NK-92 (cell line): Measurements from ENCODE around the gene KRTAP4-16.
"Not testable (repeated sequence)": the region's sequence is repeated elsewhere in the genome, so short reads cannot be mapped to it uniquely, and the experiment has no call there.

Source experiments
- DNase-seq: peaks from one replicate; lab custom pipeline; 2025; ENCODE audit not compliant: unreplicated experiment; lab: John Stamatoyannopoulos, UW

KRTAP4-16 gene

DNA sequence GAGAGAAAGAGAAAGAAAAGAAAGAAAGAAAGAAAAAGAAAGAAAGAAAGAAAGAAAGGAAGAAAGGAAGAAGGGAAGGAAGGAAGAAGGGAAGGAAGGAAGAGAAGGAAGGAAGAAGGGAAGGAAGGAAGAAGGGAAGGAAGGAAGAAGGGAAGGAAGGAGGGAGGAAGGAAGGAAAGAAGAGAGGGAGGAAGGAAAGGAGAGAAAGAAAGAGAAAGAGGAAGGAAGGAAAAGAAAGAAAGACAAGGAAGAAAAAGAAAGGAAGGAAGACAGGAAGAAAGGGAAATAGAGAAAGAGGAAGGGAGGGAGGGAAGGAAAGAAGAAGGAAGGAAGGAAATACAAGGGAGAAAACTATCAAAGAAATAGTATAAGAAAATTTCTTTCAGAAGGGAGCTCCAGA, 25.2 kb downstream of the KRTAP4-16 start:
- no peak for DNase-seq

DNA sequence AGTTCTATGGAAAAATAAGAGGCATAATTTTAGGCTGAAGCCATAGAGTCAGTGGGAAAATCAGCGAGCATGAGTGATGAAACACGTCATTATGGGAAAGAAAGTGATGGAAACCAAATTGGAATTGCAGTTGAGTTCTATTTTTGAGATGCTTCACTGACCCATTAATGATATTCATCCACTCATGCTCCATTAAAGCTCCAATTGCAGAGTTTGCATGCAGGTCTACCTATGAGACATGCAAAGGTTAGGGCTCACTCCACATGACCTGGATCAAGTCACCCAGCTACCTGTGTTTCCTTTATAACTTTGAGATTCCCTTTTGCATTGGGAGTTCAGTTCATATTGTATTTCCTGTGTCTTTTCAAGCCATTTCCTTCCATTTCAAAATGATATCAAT, 28.3 kb downstream of the KRTAP4-16 start:
- no peak for DNase-seq

DNA sequence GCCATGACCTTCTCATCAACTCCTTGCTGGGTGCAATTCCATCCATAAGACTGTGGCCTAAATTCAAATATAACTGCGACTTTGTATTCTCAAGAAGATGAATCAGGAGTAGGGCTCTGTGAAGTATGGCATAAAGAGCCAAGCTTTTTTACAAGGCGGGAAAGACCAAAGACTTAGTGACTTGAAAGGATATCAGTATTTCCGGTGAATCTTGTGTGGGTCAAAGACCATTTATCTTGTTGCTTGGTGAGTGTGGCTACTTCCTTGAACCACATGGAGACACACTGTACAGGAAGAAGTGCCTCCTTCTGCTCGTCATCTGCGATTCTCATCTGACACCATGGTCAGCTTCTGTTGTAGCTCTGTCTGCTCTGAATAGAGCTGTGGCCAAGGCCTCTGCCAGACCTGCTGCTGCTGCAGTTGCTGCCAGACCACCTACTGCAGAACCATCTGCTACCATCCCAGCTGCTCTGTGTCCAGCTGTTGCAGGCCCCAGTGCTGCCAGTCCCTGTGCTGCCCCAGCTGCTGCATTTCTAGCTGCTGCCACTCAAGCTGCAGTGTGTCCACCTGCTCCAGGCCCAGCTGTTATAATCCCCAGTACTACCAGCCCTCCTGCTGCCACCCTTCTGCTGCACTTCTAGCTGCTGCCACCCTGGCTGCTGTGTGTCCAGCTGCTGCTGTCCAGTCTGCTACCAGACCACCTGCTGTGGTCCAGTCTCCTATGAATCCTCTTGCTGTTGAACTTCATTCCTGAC, 30.2 kb downstream of the KRTAP4-16 start:
- DNase-seq: no peak

DNA sequence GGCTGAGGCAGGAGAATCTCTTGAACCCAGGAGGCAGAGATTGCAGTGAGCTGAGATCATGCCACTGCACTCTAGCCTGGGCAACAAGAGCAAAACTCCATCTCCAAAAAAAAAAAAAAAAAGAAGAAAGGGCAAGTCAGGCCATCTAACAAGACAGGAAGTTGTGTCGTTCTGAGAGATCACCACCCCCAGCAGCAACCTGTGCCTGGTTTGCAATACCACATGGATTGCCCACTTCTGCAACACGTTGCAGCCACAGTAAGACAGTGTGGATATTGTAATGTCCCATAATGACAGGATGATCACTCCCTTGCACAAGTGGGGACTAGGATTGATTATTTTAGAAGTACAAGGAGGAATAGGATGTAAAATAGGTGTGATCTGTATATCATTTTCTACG, 33.0 kb downstream of the KRTAP4-16 start:
- DNase-seq: no peak

GRCh38 chr17:41067281-41067680, 34.7 kb downstream of the KRTAP4-16 start:
- DNase-seq: no peak

- DNase-seq: no peak
Measured at GRCh38 chr17:41065829-41066624, 36.0 kb downstream of the KRTAP4-16 start, which contains the start of gene KRTAP2-4. Gene KRTAP2-4 (minus strand): TSS chr17:41065879. CDS start chr17:41065845, 34 bp downstream.

- DNase-seq: not testable (repeated sequence)
Measured at GRCh38 chr17:41065016-41065689, 36.9 kb downstream of the KRTAP4-16 start.

DNA sequence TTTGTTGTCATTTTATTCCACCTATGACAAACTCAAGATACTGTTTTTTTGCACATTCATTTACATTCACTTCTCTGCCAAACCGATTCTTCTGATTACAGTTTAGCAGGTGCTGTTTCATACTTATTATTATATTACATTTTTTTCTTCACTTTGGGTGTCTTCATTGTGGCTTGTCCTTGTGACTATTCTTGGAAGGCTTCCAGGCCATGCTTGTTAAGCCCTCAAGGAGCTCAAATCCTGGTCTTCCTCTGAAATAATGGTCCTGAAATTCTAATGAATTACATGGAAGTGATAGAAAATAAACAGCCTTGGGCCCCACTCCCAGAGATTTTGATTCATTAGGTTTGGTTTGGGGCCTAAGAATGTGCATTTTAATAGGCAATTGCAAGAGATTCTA, 37.7 kb downstream of the KRTAP4-16 start:
- DNase-seq: no peak

DNA sequence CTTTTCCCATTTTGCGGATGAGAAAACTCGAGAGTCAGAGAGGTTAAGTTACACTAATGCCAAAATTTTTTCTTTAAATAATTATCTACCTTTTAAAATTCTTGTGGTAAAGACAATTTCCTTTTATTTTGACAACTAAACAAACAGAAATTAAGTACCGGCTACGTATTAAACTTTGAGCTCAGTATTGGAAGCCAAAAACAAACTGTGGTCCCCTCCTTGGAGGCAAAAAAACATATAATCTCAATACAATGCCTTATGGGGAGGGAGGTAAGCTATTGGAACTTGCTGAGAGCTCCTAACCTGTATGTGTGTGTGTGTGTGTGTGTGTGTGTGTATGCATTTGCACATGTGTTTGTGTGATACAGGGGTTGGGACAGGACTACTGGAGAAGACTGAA, 38.6 kb downstream of the KRTAP4-16 start:
- DNase-seq: no peak

DNA sequence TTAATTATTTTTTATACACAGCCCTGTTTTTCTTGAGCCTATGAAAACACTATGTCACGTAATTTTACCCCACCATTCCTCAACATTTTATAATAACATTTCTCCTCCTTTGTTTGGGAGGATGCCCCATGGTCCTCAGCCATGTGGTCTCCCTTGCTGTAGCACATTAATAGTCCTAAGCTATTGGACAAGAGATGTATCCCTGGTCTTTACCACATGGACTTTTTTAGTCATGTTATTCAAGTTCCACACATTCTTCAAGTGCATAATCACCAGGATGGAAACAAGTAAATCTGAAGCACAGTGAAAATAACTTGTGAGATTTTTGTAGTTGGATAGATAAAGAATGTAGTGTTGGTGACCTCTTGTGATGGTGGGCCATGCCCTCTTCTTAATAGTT, 40.0 kb downstream of the KRTAP4-16 start:
- DNase-seq: no peak

DNA sequence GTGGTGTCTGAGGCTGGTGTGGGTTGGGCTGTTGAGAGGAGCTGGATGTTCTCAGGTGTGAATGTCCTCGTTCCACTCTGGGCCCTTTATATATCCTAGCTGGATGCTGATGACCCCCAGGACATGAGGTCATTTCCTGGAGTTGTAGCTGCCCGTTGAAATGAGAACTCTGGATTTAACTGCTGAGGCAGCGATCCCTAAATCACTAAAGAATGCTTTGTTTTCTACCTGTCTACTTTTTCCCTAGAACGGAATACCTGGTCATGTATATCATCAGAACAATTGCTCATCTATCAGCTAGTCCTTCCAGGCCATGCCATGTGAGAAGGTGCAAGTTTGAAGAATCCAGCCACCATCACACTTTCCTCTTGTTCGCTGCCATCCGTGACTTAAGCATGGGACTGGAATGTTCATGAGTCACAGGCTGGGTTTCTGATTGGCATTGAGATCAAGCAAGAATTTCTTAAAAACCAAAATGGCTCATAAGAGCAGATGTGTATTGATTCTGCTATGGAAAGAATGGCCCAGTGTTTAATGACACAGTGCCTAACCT, 41.9 kb downstream of the KRTAP4-16 start, which contains the start of gene KRTAP2-3:
Gene KRTAP2-3, minus strand, starts transcription at position 63 of the 553 bp plus-strand sequence. CDS start 64 bp downstream, outside the sequence.
- no peak for DNase-seq

- DNase-seq: not testable (repeated sequence)
Measured at GRCh38 chr17:41059276-41060051, 42.5 kb downstream of the KRTAP4-16 start.

DNA sequence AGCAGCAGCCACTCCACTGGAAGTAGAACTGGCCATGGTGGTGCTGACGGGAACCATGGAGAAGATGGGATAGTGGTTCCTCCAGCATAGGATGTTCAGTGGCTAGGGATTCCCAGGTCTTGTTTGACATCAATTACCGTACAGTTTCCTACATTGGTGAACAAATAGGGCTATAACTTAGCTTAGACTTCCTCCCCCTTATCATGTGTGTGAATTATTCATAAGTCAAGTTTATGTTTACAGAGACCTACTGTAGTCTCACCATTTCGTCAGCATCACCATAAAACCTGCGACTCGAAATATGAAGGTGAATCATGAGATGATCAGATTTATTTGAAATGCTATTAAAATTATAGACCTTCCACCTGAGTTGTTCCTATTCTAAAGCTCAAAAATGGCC, 43.3 kb downstream of the KRTAP4-16 start:
- DNase-seq: no peak

- no peak for DNase-seq
Measured at GRCh38 chr17:41057547-41057946, 44.5 kb downstream of the KRTAP4-16 start.

- DNase-seq: not testable (repeated sequence)
Measured at GRCh38 chr17:41055130-41055529, 46.9 kb downstream of the KRTAP4-16 start, which contains the start of gene KRTAP2-2. Gene KRTAP2-2 (minus strand): TSS chr17:41055230. CDS start chr17:41055211, 19 bp downstream.

GRCh38 chr17:41054556-41054955, 47.5 kb downstream of the KRTAP4-16 start:
- not testable (repeated sequence) for DNase-seq

DNA sequence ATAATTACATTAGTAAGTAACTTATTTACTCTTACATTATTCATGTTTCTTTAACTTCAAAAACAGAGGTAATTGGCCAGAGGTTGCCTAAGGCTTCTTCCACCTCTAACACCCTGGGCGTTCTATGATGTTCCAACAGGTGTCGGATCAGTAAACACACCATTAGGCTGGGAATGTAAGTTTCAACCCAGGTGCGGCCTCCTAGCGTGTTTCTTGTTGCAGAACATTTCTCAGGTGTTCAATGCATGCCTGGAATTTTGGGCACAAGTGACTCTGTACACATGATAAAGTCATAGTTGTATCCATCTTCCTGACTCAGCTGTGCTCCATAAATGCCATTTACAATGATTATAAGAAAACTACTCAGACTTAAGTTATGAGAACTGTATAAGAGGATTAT, 48.0 kb downstream of the KRTAP4-16 start:
- no peak for DNase-seq

DNA sequence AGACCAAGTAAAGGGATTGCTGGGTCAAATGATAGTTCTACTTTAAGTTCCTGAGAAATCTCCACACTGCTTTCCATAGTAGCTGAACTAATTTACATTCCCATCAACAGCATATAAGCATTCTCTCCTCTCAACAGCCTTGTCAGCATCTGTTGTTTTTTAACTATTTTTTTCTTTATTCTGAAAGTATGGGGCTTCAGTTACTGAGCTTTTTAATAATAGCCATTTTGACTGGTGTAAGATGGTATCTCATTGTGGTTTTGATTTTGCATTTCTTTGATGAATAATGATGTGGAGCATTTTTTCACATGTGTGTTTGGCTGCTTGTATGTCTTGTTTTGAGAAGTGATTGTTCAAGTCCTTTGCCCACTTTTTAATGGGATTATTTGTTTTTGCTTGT, 49.4 kb downstream of the KRTAP4-16 start:
- no peak for DNase-seq
